G401 (cell line): ENCODE data around the gene RAP1GAP2. TPM values are rescaled to one million over a fixed set of nuclear protein-coding genes. Genes with fewer than 3 reads are reported as not detected.
"Not testable (repeated sequence)": the region's sequence is repeated elsewhere in the genome, so short reads cannot be mapped to it uniquely, and the experiment has no call there.

Experiments
- DNase-seq: peaks from one replicate; pipeline ENCODE4 v3.0.0-alpha.2; 2015; ENCODE audit warnings: low spot score
- in situ Hi-C: cut with HindIII; loops from 2 replicates; pipeline ENCODE4 v1.10.0; 2016; ENCODE audit warnings: low sequenced_read_pairs, mixed read lengths
- total RNA-seq: library from RNA; depleted of rRNA; stranded (reverse); fragments of >200 nt; shearing (Covaris generic); gene quantifications from 2 replicates; pipeline ENCODE4 v1.2.3, GENCODE V29; 2014

Gene RAP1GAP2
- total RNA-seq, 1 experiment from 2014 or later = 1.9 TPM

GRCh38 chr17:2996810-2997670 lies 200.8 kb downstream of the RAP1GAP2 start:
- no peak for DNase-seq
- in situ Hi-C loops = no loop called here

GRCh38 chr17:2998469-2998901 lies 202.2 kb downstream of the RAP1GAP2 start:
- not testable (repeated sequence) for DNase-seq

GRCh38 chr17:3002538-3003295 lies 206.5 kb downstream of the RAP1GAP2 start:
- in situ Hi-C loops = no loop called here
- no peak for DNase-seq

More at GRCh38 chr17:2998469-2998901, 202.2 kb downstream of the RAP1GAP2 start:
- in situ Hi-C loops = not testable (repeated sequence)

- in situ Hi-C loops = no loop called here
- no peak for DNase-seq
Observed at GRCh38 chr17:3003296-3004149, 207.3 kb downstream of the RAP1GAP2 start.

- in situ Hi-C loops = no loop called here
- peak; percentile 96 for DNase-seq
Observed at GRCh38 chr17:3004150-3004801, 208.0 kb downstream of the RAP1GAP2 start.

- DNase-seq = no peak
- in situ Hi-C loops = no loop called here
Observed at GRCh38 chr17:3004925-3005324, 208.7 kb downstream of the RAP1GAP2 start.

- in situ Hi-C loops = no loop called here
- no peak for DNase-seq
Observed at GRCh38 chr17:3005696-3006095, 209.5 kb downstream of the RAP1GAP2 start.

- DNase-seq = no peak
- in situ Hi-C loops = no loop called here
Observed at GRCh38 chr17:3006801-3007200, 210.6 kb downstream of the RAP1GAP2 start.

GRCh38 chr17:3007651-3008121 lies 211.4 kb downstream of the RAP1GAP2 start:
- in situ Hi-C loops = no loop called here
- DNase-seq = no peak

GRCh38 chr17:3008336-3009288 lies 212.4 kb downstream of the RAP1GAP2 start:
- DNase-seq = no peak
- in situ Hi-C loops = no loop called here

- in situ Hi-C loops = no loop called here
- DNase-seq = no peak
Observed at GRCh38 chr17:3009411-3009920, 213.2 kb downstream of the RAP1GAP2 start.

GRCh38 chr17:3011891-3012290 lies 215.7 kb downstream of the RAP1GAP2 start:
- DNase-seq = no peak
- in situ Hi-C loops = no loop called here

GRCh38 chr17:3012926-3013581 lies 216.8 kb downstream of the RAP1GAP2 start:
- peak; percentile 89 for DNase-seq
- in situ Hi-C loops = no loop called here

GRCh38 chr17:3015890-3016289 lies 219.7 kb downstream of the RAP1GAP2 start:
- DNase-seq = no peak
- in situ Hi-C loops = no loop called here

GRCh38 chr17:3017936-3018335 lies 221.7 kb downstream of the RAP1GAP2 start:
- in situ Hi-C loops = no loop called here

GRCh38 chr17:3019761-3020160 lies 223.5 kb downstream of the RAP1GAP2 start:
- peak; percentile 36 for DNase-seq
- in situ Hi-C loops = no loop called here

More at GRCh38 chr17:3017936-3018335, 221.7 kb downstream of the RAP1GAP2 start:
- no peak for DNase-seq

- in situ Hi-C loops = no loop called here
- no peak for DNase-seq
Observed at GRCh38 chr17:3020381-3020780, 224.1 kb downstream of the RAP1GAP2 start.
